HUDEP-2 (cell line): Measurements from ENCODE around the gene PABPC3.

Source experiments
- DNase-seq, 76 experiments: peaks; one replicate each; lab custom pipeline; 2025; ENCODE audit not compliant: unreplicated experiment in 76 of 76; lab: John Stamatoyannopoulos, UW

Gene PABPC3

GRCh38 chr13:25095851-25096453, at the start of gene PABPC3:
PABPC3 (plus strand) TSS chr13:25096136; CDS start chr13:25096199, 63 bp downstream.
- peak in 1 of 76 experiments; percentile 4 for DNase-seq

GRCh38 chr13:25046274-25046984, 49.5 kb upstream of the PABPC3 start:
- DNase-seq = peak in 23 of 76 experiments; percentile 5 to 52 (median 24)

GRCh38 chr13:25046985-25047511, 48.9 kb upstream of the PABPC3 start:
- peak in 24 of 76 experiments; percentile 6 to 68 (median 26) for DNase-seq

- no peak for DNase-seq
These were observed 44.9 kb upstream of the PABPC3 start for GRCh38 chr13:25051065-25051464.

- DNase-seq = no peak
These were observed 36.8 kb upstream of the PABPC3 start for GRCh38 chr13:25059166-25059565.

- DNase-seq = no peak
These were observed 36.0 kb upstream of the PABPC3 start for GRCh38 chr13:25059958-25060357.

GRCh38 chr13:25062479-25062878, 33.5 kb upstream of the PABPC3 start:
- DNase-seq = no peak

GRCh38 chr13:25064396-25064795, 31.5 kb upstream of the PABPC3 start:
- DNase-seq = no peak

GRCh38 chr13:25065974-25066770, 29.8 kb upstream of the PABPC3 start:
- no peak for DNase-seq

- DNase-seq = no peak
These were observed 28.9 kb upstream of the PABPC3 start for GRCh38 chr13:25067064-25067463.

GRCh38 chr13:25068810-25069209, 27.1 kb upstream of the PABPC3 start:
- DNase-seq = no peak

- no peak for DNase-seq
These were observed 26.7 kb upstream of the PABPC3 start for GRCh38 chr13:25069236-25069635.

- DNase-seq = no peak
These were observed 26.0 kb upstream of the PABPC3 start for GRCh38 chr13:25069911-25070310.

- DNase-seq = peak in 42 of 76 experiments; percentile 8 to 87 (median 56)
These were observed 15.2 kb upstream of the PABPC3 start for GRCh38 chr13:25080773-25081172.

GRCh38 chr13:25084096-25084495, 11.8 kb upstream of the PABPC3 start:
- DNase-seq = no peak

- peak in 30 of 76 experiments; percentile 3 to 53 (median 20) for DNase-seq
These were observed 10.7 kb upstream of the PABPC3 start for GRCh38 chr13:25085125-25085742.

- DNase-seq = no peak
These were observed 7.2 kb upstream of the PABPC3 start for GRCh38 chr13:25088562-25089221.

- DNase-seq = no peak
These were observed 1.5 kb downstream of the PABPC3 start for GRCh38 chr13:25097426-25097825.

- no peak for DNase-seq
These were observed 7.8 kb downstream of the PABPC3 start for GRCh38 chr13:25103711-25104110.

GRCh38 chr13:25109341-25109740, 13.4 kb downstream of the PABPC3 start:
- DNase-seq = no peak
